H1 (cell line): ENCODE data around the gene RAMACL. TPM values are rescaled to one million over a fixed set of nuclear protein-coding genes. Genes with fewer than 3 reads are reported as not detected.

Experiments used
- CHD1 ChIP-seq: IDR thresholded peaks from 2 replicates; pipeline ENCODE4 v1.6.1; 2012; ENCODE audit warnings: low read depth, low read length, improper control_type of control experiment
- EZH2 ChIP-seq: fragments of 200-600 bp; sonication (generic); IDR thresholded peaks from 2 replicates; pipeline ENCODE4 v1.7.1; 2012; ENCODE audit warnings: low read depth, mild to moderate bottlenecking, moderate library complexity, low read length, inconsistent platforms; ENCODE audit not compliant: severe bottlenecking
- GABPA ChIP-seq: IDR thresholded peaks from 2 replicates; pipeline ENCODE4 v1.6.1; 2011; ENCODE audit warnings: mild to moderate bottlenecking, low read length, moderate library complexity, borderline replicate concordance; ENCODE audit not compliant: insufficient read depth
- HDAC6 ChIP-seq: IDR thresholded peaks from one replicate; pipeline ENCODE4 v1.7.1; 2012; ENCODE audit warnings: low read depth, mild to moderate bottlenecking, inconsistent platforms, low read length, moderate library complexity
- JUN ChIP-seq: IDR thresholded peaks from 2 replicates; pipeline ENCODE4 v1.6.1; 2011; ENCODE audit warnings: low read depth, mild to moderate bottlenecking, improper control_type of control experiment, low read length
- KDM1A ChIP-seq: fragments of 200-600, 300-600 bp; sonication (generic); IDR thresholded peaks from 2 replicates; pipeline ENCODE4 v1.7.1; 2016; ENCODE audit warnings: mild to moderate bottlenecking, low read length, borderline replicate concordance
- KDM4A ChIP-seq: IDR thresholded peaks from one replicate; pipeline ENCODE4 v1.7.1; 2012; ENCODE audit warnings: low read depth, mild to moderate bottlenecking, moderate library complexity, low read length, inconsistent platforms; ENCODE audit not compliant: severe bottlenecking
- NANOG ChIP-seq: IDR thresholded peaks from 2 replicates; pipeline ENCODE4 v1.6.1; 2011; ENCODE audit warnings: low read length, low read depth, mild to moderate bottlenecking, inconsistent platforms; ENCODE audit not compliant: insufficient read depth, poor library complexity, severe bottlenecking
- RAD21 ChIP-seq, 2 experiments: IDR thresholded peaks in 1 of 2; conservative IDR thresholded peaks in 1 of 2; 2 replicates each; pipeline ENCODE4 v1.6.1; 2011; ENCODE audit warnings: low read depth in 2 of 2, low read length in 2 of 2, improper control_type of control experiment in 1 of 2, inconsistent platforms in 1 of 2, mild to moderate bottlenecking in 1 of 2, moderate library complexity in 1 of 2
- SAP30 ChIP-seq: fragments of 300-600 bp; sonication (generic); IDR thresholded peaks from 2 replicates; pipeline ENCODE4 v1.7.1; 2012; ENCODE audit warnings: low read length, moderate library complexity, mild to moderate bottlenecking, inconsistent platforms; ENCODE audit not compliant: insufficient read depth, insufficient replicate concordance
- SP2 ChIP-seq: IDR thresholded peaks from 2 replicates; pipeline ENCODE4 v1.6.1; 2012; ENCODE audit warnings: mild to moderate bottlenecking, low read length, inconsistent platforms
- TAF1 ChIP-seq: IDR thresholded peaks from 2 replicates; pipeline ENCODE4 v1.6.1; 2011; ENCODE audit warnings: mild to moderate bottlenecking, low read depth, low read length
- TAF7 ChIP-seq: optimal IDR thresholded peaks from 2 replicates; pipeline ENCODE3; 2011; ENCODE audit warnings: low read depth, mild to moderate bottlenecking, inconsistent platforms, low read length, moderate library complexity, borderline replicate concordance
- ZNF274 ChIP-seq: IDR thresholded peaks from 2 replicates; pipeline ENCODE4 v1.7.0; 2012; ENCODE audit warnings: low read length, borderline replicate concordance; ENCODE audit errors: extremely low read depth
- polyA plus RNA-seq, 7 experiments: library from polyadenylated mRNA; depleted of rRNA in 3 of 7; stranded (reverse) in 5 of 7; unstranded in 2 of 7; fragments of >200 nt in 5 of 7; fragments of 200-250 nt in 2 of 7; gene quantifications; 1 replicate in 5 of 7; 2 replicates in 1 of 7; 4 replicates in 1 of 7; pipeline versions ENCODE4 v1.2.1 to v1.2.3, GENCODE V29; 2011 to 2013; ENCODE audit warnings: missing spikeins in 2 of 7, mixed read lengths in 2 of 7
- total RNA-seq: library from RNA; stranded (reverse); fragmentation: NEBNext Ultra II Directional; extraction: Animal tissue kit (Norgen Biotek cat#: 25700); gene quantifications from 2 replicates; pipeline ENCODE4 v1.2.1, GENCODE V29; 2021
- TF ChIP-seq, protein P1 (sequence below): IDR thresholded peaks from 2 replicates; pipeline ENCODE4 v1.6.1; 2011; ENCODE audit warnings: low read length, improper control_type of control experiment

The RAMACL gene
- total and polyA plus RNA-seq, 2 of the 8 experiments (the other 6 are each of a cell fraction or from before 2014, with no cell fraction given): 0.23 to 0.97 TPM

DNA sequence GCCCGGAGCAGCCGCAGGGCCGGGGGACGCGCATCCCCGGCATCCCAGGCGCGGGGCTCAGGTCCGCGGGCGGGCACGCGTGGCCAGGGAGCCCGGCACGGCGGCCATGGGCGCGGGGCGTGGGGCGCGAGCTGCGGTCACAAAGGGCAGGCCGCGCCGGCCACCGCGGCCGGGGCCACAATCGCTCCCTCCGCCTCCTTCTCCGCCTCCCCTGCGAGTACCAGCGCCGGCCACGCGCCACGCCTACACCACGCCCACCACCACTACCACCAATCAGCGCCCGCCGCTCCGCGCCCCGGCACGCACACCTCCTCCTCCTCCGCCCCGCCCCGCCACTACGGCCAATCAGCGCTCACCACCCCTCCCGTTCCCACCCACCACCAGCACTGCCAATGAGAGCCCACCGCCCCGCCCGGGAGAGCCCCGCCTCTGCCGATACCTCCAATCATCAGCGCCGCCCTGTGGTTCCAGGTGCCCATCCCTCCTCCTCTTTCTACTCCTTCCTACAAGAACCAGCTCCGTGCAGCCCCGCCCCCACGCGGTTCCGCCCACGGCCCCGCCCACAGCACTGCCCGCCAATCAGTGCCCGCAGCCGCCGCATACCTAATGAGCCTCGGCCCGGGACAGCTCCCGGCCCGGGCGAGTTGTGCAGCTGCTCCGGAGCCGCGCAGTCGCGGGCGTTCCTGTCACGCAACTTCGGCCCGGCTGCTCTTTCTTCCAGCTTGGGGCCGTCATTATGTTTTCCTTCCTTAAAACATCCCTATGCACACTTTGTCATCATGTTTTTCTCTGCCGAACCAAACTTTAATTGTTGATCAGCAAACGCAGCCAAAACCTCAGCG lies 40.8 kb upstream of the RAMACL start, which contains the start of gene RPS6KA2 (continued):
- TF ChIP-seq, protein P1, sequence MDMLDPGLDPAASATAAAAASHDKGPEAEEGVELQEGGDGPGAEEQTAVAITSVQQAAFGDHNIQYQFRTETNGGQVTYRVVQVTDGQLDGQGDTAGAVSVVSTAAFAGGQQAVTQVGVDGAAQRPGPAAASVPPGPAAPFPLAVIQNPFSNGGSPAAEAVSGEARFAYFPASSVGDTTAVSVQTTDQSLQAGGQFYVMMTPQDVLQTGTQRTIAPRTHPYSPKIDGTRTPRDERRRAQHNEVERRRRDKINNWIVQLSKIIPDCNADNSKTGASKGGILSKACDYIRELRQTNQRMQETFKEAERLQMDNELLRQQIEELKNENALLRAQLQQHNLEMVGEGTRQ: no peak
- TF ChIP-seq SP2 (no peak), HDAC6 (no peak), TAF7 (peak; percentile 24), TAF1 (peak; percentile 85), ZNF274 (no peak), EZH2 (no peak), KDM4A (peak; percentile 47), JUN (no peak), CHD1 (no peak), RAD21 (IDR thresholded peaks at IDR 0.05 in 1 of 2, conservative IDR thresholded peaks at IDR 0.05 in 1 of 2; ENCODE audit: low read depth in 2 of 2, low read length in 2 of 2) (no peak), GABPA (no peak), SAP30 (no peak), KDM1A (no peak), NANOG (no peak)
